NCI-H1417 (cell line): ENCODE measurements around the gene ALMS1.
"Not testable (repeated sequence)": the region's sequence is repeated elsewhere in the genome, so short reads cannot be mapped to it uniquely, and the experiment has no call there.

Experiments used
- DNase-seq, 3 experiments: peaks; one replicate each; lab custom pipeline; 2025; lab: John Stamatoyannopoulos, UW

The ALMS1 gene, protein sequence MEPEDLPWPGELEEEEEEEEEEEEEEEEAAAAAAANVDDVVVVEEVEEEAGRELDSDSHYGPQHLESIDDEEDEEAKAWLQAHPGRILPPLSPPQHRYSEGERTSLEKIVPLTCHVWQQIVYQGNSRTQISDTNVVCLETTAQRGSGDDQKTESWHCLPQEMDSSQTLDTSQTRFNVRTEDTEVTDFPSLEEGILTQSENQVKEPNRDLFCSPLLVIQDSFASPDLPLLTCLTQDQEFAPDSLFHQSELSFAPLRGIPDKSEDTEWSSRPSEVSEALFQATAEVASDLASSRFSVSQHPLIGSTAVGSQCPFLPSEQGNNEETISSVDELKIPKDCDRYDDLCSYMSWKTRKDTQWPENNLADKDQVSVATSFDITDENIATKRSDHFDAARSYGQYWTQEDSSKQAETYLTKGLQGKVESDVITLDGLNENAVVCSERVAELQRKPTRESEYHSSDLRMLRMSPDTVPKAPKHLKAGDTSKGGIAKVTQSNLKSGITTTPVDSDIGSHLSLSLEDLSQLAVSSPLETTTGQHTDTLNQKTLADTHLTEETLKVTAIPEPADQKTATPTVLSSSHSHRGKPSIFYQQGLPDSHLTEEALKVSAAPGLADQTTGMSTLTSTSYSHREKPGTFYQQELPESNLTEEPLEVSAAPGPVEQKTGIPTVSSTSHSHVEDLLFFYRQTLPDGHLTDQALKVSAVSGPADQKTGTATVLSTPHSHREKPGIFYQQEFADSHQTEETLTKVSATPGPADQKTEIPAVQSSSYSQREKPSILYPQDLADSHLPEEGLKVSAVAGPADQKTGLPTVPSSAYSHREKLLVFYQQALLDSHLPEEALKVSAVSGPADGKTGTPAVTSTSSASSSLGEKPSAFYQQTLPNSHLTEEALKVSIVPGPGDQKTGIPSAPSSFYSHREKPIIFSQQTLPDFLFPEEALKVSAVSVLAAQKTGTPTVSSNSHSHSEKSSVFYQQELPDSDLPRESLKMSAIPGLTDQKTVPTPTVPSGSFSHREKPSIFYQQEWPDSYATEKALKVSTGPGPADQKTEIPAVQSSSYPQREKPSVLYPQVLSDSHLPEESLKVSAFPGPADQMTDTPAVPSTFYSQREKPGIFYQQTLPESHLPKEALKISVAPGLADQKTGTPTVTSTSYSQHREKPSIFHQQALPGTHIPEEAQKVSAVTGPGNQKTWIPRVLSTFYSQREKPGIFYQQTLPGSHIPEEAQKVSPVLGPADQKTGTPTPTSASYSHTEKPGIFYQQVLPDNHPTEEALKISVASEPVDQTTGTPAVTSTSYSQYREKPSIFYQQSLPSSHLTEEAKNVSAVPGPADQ (N-terminal part only)

DNA sequence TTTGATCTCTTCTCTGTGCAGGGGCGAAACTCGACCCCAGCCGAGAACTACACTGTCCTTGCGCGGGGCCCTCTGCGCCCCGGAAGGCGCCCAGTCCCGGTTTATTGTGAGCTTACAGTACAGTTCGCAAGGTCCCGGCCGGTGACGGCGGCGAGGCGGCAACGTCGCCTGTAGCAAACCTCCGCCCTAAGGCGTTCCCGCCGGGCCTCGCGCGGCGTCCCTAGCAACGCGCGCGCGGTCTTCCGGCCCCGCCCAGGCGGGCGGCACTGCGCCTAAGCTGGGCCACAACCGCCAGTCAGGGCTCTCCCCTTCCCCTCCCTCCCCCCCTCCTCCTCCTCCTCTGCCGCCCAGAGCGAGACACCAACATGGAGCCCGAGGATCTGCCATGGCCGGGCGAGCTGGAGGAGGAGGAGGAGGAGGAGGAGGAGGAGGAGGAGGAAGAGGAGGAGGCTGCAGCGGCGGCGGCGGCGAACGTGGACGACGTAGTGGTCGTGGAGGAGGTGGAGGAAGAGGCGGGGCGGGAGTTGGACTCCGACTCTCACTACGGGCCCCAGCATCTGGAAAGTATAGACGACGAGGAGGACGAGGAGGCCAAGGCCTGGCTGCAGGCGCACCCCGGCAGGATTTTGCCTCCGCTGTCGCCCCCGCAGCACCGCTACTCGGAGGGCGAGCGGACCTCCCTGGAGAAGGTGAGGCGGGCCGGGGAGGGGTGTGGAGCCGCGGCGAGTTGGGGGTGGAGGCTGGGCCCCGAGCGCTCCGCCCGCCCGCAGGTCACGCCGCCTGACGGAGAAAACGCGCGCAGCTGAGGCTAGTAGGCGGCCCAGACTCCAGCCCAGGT, at the start of gene ALMS1:
ALMS1 (plus strand) TSS at position 333 of the 838 bp plus-strand sequence; CDS start at position 366, 33 bp downstream.
- DNase-seq: peak; percentile 88 to 97 (median 96)

GRCh38 chr2:73337828-73338227, 47.8 kb upstream of the ALMS1 start:
- DNase-seq: no peak

DNA sequence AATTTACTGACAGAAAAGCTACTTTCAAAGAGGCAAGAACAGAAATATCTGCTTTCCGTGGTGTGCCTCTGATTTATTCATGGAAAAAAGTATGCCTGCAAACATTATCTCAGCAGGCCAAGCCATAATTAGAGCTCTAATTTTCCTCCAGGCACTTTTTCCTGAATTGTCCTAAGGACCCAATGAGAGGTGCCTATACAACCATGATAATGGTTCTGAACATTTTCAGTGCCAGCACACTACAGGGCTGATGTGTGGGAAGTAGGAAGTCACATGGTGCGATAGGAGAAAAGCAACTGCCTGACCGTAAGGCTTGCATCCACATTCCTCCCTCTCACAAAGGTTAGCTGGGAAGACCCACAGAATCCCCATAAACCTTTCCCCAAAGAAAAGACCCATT, 46.4 kb upstream of the ALMS1 start:
- DNase-seq: peak in 2 of 3 experiments; percentile 82 to 95

- DNase-seq: no peak
Observed at GRCh38 chr2:73341039-73341438, 44.6 kb upstream of the ALMS1 start.

- DNase-seq: no peak
Observed at GRCh38 chr2:73343992-73344391, 41.6 kb upstream of the ALMS1 start.

DNA sequence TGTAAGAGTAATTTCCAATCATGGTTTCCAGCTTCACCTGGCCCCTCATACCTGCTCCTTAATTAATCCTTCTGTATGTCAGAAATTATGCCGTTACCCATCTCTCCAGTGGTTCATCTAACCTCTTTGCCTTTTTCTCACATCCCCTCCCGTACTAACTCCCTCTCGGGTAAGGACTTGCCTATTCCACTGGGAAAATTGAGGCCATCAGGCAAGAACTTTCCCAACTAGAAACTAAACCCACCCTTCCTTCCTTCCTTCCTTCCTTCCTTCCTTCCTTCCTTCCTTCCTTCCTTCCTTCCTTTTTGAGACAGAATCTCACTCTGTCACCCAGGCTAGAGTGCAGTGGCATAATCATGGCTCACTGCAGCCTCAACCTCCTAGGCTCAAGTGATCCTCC, 40.9 kb upstream of the ALMS1 start:
- DNase-seq: not testable (repeated sequence)

GRCh38 chr2:73350035-73350691, 35.5 kb upstream of the ALMS1 start:
- no peak for DNase-seq

DNA sequence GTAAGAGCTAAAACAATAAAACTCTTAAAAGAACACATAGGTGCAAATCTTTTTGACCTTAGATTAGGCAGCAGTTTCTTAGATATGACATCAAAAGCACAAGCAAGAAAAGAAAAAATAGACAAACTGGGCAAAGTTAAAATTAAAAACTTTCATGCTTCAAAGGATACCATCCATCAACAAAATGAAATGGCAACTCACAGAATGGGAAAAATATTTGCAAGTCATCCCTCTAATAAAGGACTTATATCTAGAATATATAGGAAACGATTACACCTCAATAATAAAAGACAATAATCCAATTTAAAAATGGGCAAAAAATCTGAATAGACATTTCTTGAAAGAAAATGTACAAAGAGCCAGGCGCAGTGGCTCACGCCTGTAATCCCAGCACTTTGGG, 29.5 kb upstream of the ALMS1 start:
- no peak for DNase-seq

DNA sequence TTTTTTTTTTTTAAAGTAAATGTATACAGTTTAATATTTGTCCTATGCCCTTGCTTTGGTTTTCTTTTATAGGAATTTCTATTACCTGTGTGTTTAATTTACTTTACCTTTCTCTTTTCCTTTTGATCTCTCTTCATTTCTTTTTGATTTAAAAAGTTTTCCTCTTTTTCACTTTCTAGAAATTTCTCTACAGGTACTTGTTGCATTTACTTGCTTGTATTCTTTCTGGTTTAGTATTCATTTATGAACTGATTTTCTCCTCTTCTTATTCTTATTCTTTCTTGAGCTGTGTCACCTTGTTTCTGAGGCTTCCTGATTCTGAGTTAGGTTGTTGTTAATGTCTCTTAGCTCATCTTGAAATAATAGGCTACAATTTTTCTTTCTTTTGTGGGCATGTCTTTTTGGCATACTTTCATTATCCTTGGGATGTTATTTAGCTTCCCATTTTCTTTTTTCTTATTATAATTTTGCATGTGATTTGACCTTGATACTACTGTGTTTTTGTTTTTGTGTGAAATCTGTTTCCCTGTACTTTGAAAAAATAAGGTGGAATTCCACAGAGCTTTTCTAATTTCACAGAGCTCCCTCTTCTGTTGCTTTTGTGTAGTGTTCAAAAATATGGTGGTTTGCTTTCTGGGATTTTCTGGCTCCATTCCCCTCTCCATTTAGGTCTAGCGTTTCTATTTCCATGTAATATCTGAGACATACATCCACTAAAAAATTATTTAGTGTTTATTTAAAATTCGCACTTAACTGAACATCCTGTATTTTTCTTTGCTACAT, 25.5 kb upstream of the ALMS1 start:
- DNase-seq: peak in 2 of 3 experiments; percentile 14 to 69

- no peak for DNase-seq
Observed at GRCh38 chr2:73366060-73366459, 19.6 kb upstream of the ALMS1 start.

DNA sequence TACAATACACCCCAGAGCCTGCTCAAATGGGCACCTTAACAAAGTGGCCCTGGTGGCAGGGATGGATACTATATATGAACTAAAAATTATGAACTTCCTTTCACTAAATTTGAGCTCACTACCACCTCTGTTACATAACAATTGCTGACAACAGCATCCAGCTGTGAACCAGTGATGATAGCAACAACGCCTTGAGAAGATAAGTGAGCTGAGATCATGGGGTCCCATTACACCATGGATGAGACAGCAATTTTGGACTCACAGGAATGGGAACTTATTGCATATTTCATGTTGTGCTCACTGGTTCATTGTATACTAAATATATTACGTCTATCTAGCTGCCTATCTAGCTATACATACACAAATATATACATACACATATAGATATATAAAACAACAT, 16.9 kb upstream of the ALMS1 start:
- DNase-seq: no peak

GRCh38 chr2:73370348-73370747, 15.3 kb upstream of the ALMS1 start:
- DNase-seq: no peak

GRCh38 chr2:73373344-73373743, 12.3 kb upstream of the ALMS1 start:
- DNase-seq: no peak

DNA sequence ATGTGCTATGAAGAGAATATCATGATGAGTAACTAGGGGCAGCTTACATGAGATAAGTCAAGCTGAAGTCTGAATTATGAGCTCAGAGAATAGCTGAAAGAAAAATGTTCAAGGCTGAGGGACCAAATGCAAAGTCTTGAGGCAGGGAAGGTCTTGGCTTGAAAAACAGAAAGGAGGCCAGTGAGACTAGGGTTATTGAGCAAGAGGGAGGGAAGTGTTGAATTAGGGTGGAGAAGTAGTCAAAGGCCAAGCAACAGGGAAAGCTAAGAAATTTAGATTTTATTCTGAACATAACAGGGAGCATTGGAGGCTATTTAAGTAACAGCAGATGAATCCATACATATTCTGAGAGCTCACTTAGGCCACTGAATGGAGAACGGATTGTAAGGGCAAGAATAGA, 11.4 kb upstream of the ALMS1 start:
- DNase-seq: no peak

DNA sequence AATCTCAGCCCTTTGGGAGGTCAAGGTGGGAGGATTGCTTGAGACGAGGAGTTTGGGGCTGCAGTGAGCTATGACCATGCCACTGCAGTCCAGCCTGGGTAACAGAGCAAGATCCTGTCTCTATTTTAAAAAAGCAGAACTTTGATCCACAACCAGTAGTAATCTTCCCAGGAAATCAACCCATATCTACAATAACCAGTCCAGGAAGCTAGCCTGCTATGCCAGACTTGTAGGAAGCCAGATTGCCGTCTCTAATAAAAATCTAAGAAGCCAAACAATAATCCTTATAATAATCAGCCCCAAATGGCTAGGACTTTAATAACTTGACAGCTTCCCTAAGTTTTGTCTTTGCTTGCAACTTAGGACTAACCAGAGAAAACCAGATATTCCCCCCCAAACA, 9.0 kb upstream of the ALMS1 start:
- DNase-seq: no peak

GRCh38 chr2:73383036-73383435, 2.6 kb upstream of the ALMS1 start:
- no peak for DNase-seq

- DNase-seq: no peak
Observed at GRCh38 chr2:73385123-73385503, 523 bp upstream of the ALMS1 start.

GRCh38 chr2:73386342-73386868, 769 bp downstream of the ALMS1 start:
- DNase-seq: peak in 1 of 3 experiments; percentile 94

DNA sequence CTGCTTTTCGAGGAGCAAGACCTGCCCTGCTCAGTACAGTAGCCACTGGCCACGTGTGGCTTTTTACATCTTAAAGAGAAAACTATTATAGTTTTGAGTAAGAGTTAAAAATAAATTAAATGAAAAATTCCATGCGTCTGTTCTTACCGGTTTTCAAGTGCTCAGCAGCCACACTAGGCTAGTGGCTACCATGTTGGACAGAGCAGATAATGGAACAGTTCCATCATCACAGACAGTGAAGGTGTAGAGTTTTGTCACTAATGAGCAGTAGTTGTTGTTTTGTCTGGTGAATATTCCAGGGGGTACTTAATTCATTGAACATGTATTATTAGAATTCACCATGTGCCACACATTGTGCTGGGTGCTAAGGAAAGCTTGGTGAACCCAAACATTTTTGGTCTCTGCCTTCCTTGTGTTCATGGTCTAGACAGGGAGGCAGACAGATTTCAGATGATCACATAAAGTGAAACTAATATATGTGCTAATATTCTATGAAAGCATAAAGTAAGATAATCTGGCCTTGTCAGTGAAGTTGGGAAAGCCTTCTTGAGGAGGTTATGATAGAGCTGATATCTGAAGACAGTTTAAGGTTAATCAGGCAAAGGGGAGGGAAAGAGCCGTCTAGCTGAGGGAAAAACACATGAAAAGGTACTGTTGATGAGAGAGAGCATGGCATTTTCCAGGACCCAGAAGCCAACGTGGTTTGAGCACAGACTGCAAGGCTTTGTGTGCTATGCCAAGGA, 1.4 kb downstream of the ALMS1 start:
- peak in 1 of 3 experiments; percentile 63 for DNase-seq
